NCI-H82 treated with DMSO at 0.1 percent for 48 hours (cell line): ENCODE data around the gene ZCRB1.

ENCODE experiments used
- DNase-seq: peaks from one replicate; lab custom pipeline; 2025; ENCODE audit not compliant: unreplicated experiment; lab: John Stamatoyannopoulos, UW

ZCRB1 gene

DNA sequence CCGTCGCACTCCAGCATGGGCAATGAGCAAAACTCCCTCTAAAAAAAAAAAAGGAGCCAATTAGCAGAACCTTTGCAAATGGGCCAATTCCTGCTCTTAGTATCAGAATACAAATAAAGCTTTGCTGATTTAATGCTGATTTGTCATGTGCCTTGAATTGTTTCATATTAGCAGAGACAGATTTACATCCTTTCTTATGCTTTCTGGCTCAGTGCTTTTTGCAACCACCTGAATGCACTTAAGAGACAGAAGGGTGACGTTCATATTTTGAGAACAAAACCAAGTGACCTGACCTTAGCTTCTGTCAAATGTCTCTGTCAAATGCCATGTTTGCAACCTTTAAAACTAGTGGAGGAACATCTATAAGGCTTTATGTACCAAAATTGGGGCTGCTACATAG lies 44.0 kb downstream of the ZCRB1 start:
- no peak for DNase-seq

DNA sequence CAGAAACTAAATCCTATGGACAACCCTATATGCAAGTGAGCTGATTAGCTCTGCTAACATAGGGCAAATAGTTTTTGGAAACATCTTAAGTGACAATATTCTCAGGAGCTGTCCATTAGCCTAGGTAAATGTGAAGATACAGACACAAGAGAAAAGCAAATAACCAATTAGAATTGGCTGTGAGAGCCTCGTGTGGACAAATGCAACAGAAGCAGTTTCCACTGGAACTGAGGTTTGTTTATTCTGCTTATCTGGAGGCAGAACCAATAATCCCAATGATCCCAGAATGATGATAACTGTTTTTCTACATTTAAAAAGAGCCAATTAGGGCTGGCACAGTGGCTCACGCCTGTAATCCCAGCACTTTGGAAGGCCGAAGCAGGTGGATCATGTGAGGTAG lies 44.6 kb downstream of the ZCRB1 start:
- DNase-seq = no peak

DNA sequence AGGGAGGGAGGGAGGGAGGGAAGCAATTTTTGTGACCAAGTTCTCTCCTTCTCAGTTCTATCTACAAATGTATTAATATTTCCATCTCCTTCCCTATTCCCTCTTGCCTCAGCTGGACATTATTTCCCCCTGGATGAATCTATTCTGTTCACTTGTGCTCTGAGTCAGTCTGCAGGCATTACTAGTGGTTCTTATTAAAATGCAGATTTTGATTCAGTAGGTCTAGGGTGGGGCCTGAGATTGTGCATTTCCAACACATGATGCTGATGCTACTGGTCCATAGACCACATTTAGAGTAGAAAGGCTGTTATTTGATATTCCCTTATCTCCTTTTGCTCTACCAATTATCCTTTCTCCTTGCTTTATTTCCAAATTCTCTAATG lies 47.8 kb downstream of the ZCRB1 start:
- DNase-seq = no peak

DNA sequence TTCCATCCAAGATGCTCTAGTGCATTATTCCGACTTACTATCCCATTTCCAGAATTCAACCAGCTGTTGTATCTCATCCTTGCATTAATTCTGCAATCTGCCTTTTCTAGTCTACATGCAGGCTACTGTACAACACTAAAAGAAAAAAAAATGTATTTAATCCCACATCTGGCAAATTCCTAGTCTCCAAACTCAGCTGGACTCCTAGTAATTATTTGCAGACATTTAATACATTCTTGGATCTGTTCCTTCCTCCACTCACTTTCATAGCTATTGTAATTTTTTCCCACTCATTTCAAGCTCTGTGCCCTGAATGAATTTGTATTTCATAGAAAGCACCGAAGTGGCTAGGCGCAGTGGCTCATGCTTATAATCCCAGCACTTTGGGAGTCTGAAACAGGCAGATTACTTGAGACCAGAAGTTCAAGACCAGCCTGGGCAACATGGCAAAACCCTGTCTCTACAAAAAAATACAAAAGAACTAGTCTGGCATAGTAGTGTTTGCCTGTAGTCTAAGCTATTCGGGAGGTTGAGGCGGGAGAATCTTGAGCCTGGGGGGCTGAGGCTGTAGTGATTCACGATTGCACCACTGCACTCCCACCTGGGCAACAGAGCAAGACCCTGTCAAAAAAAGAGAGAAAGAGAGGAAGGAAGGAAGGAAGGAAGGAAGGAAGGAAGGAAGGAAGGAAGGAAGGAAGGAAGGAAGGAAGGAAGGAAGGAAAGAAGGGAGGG lies 48.3 kb downstream of the ZCRB1 start:
- no peak for DNase-seq

DNA sequence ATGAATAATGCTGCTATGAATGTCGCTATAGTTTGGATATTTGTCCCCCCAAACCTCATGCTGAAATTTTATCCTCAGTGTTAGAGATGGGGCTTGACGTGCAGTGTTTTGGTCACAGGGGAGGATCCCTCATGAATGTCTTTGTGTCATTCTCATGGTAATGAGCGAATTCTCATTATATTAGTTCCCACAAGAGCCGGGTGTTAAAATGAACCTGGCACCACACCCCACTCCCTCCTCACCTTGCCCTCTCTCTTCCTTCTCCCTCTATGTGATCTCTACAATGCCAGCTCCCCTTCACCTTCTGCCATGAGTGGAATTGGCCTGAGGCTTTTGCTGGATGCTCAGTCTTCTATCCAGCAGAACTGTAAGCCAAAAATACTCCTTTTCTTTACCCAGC lies 50.4 kb downstream of the ZCRB1 start:
- no peak for DNase-seq

DNA sequence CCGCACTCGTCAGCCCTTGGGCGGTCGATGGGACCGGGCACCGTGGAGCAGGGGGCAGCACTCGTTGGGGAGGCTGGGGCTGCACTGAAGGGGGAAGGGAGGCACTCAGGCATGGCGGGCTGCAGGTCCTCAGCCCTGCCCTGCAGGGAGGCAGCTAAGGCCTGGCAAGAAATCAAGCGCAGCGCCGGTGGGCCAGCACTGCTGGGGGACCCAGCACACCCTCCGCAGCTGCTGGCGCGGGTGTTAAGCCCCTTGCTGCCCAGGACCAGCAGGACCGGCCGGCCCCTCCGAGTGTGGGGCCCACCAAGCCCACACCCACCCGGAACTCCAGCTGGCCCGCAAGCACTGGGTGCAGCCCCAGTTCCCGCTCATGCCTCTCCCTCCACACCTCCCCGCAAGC lies 52.2 kb downstream of the ZCRB1 start:
- no peak for DNase-seq

DNA sequence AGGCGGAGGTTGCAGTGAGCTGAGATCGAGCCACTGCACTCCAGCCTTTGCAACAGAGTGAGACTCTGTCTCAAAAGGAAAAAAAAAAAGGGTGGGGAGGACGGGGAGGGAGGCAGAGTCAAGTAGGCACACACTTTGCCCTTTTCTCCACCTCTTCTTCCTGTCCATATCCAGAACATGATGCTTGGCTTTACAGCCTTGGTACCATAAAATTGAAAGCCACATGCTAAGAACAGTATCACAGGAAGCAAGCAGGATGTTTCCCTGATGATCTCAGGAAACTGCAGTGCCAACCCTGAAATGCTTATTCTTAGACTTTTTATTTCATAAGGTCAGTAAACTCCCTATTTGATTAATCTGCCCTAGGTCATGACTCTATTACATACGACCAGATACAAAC lies 55.3 kb downstream of the ZCRB1 start:
- DNase-seq = no peak

DNA sequence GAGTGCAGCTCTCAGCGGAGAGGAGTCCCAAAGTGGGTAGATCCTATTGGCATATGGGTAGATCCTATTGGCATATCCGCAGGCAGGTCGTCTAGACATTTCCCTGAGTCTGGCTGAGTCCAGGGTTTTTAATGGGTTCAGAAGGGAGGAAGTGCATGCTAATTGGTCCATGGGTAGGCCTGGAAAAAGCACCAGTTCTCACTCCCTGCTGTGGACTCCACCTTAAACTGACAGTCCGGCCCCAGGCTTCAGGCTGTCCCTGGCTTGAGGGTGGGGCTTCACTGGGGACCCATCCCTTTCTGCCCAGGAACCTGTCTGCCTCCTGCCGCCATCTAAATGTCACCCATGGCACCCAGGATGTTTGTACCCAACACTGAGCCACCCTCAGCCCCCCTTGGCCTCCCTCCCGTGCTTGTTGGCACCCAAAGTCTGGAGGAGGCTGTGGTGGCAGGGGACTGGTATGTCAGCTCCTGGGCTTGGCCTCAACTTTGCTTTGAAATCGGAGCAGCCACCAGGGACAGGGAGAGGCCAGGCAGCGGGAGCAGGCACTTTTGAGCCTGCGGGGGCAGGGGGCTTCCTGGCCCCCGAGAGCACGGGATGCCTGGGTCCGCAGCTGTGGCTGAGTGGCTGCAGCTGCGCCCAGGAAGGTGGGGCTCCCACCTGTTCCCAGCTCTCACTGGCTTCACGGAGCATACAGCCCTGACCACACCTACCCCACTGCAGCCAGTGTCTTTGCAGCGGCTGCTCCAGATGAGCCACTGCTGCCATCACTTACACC lies 58.3 kb downstream of the ZCRB1 start:
- no peak for DNase-seq

DNA sequence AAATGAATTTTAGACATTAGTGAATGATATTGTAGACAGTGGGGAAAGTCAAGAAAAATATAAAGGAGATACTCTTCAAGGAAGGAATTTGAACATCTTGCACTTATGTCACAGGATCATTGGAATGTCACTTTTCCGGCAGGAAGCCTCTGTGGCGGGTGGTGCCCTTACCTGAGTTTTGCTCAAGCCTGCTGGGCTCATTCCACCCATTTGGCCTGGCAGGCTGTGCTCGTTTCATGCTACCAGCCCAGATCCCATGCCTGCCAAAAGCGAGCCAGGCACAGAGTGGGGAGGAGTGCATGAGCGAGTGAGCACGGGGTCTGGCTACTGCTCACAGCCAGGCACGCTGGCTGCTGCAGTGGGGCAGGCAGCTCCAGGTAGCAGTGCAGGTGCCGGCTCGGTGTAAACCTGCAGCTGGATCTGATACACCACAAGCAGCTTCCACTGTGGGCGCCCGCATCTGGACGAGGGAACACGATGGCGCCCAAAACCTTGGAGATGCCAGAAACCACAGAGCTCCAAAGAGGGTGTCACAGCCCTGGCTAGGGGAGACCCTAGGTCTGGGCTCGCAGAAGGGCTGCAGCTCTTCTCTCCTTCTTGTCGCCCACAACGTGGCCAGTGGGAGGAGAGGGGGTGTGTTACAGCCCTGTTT lies 59.2 kb downstream of the ZCRB1 start:
- no peak for DNase-seq

DNA sequence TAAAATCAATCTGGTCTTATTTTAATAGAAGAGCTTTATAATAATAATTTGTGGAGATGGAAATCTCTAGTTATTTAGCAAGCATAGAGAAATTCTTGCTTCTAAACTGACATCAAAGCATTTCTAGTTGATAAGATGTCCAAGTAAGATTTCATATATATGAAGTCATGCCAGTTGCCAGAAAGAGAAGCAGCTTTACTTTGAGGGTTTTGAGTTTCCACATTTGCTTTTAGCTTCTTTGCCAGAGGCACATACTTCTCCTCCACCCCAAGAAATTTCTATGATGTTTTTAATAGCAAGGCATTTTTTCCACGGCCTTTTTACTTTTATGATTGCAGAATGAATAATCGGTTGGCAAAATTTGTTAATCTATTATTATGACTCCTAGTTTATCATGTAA lies 63.6 kb downstream of the ZCRB1 start:
- DNase-seq = no peak
